GM04503 (cell line): ENCODE results near the gene NSG2.

Experiments used
- DNase-seq: peaks from one replicate; pipeline ENCODE4 v3.0.0-alpha.2; 2012; ENCODE audit warnings: low read depth

The NSG2 gene

GRCh38 chr5:174149989-174150388 is 104.5 kb downstream of the NSG2 start:
- DNase-seq: no peak

GRCh38 chr5:174151599-174152181 is 106.2 kb downstream of the NSG2 start:
- DNase-seq: no peak

- no peak for DNase-seq
Observed at GRCh38 chr5:174154559-174154958, 109.1 kb downstream of the NSG2 start.

- no peak for DNase-seq
Observed at GRCh38 chr5:174155281-174155680, 109.8 kb downstream of the NSG2 start.

GRCh38 chr5:174155706-174156105 is 110.2 kb downstream of the NSG2 start:
- no peak for DNase-seq

- no peak for DNase-seq
Observed at GRCh38 chr5:174157048-174157447, 111.5 kb downstream of the NSG2 start.
